PC-9 (cell line): Measurements from ENCODE around the gene RALGPS1. TPM values are rescaled to one million over a fixed set of nuclear protein-coding genes. Genes with fewer than 3 reads are reported as not detected.
A peak's percentile ranks its signal among the peaks of the same experiment; 100 is the strongest.

Source experiments
- BruUV-seq: library from RNA; stranded (reverse); fragments of 400-500 nt; replicated peaks from 2 replicates; lab custom pipeline; 2021; lab: Mats Ljungman, UMichigan
- CTCF ChIA-PET: fragments of 300-600 bp; sonication (Branson Sonifier 250); formaldehyde crosslinking; loops from one replicate; lab custom pipeline; 2022; ENCODE audit warnings: antibody characterized with exemption; lab: Charles Lee
- POLR2A ChIA-PET: fragments of 300-600 bp; sonication (Branson Sonifier 250); formaldehyde crosslinking; loops from one replicate; lab custom pipeline; 2022; ENCODE audit warnings: antibody characterized with exemption; ENCODE audit not compliant: unreplicated experiment; lab: Charles Lee
- DNase-seq, 2 experiments: peaks; one replicate each; pipeline versions ENCODE4 v3.0.0 to v3.0.0-alpha.2; 2015 to 2022; ENCODE audit warnings: mixed read lengths in 1 of 2
- H2AFZ ChIP-seq: fragments of 200-600 bp; sonication (generic); 2 replicates; pipeline ENCODE4 v1.8.1; 2017; ENCODE audit warnings: antibody characterized with exemption
- H3F3A ChIP-seq: fragments of 200-600 bp; sonication (generic); 2 replicates; pipeline ENCODE4 v1.8.1; 2017; ENCODE audit warnings: antibody characterized with exemption, mild to moderate bottlenecking, low read depth; ENCODE audit not compliant: insufficient read depth
- H3K27ac ChIP-seq: fragments of 200-600 bp; sonication (generic); 2 replicates; pipeline ENCODE4 v1.6.1; 2016; ENCODE audit warnings: mixed run types
- H3K27me3 ChIP-seq: fragments of 200-600 bp; sonication (generic); 2 replicates; pipeline ENCODE4 v1.6.1; 2016; ENCODE audit warnings: low read depth, mixed run types; ENCODE audit not compliant: insufficient read depth
- H3K36me3 ChIP-seq: fragments of 200-600 bp; sonication (generic); 2 replicates; pipeline ENCODE4 v1.6.1; 2016; ENCODE audit warnings: low read depth, mixed run types
- H3K4me1 ChIP-seq: fragments of 200-600 bp; sonication (generic); replicated peaks from 2 replicates; pipeline ENCODE4 v1.6.1; 2016; ENCODE audit warnings: mixed run types; ENCODE audit not compliant: insufficient read depth
- H3K4me2 ChIP-seq: fragments of 200-600 bp; sonication (generic); 2 replicates; pipeline ENCODE4 v1.6.1; 2017; ENCODE audit warnings: mixed run types
- H3K4me3 ChIP-seq: fragments of 200-600 bp; sonication (generic); 2 replicates; pipeline ENCODE4 v1.6.1; 2016; ENCODE audit warnings: mixed run types
- H3K79me2 ChIP-seq: fragments of 200-600 bp; sonication (generic); 2 replicates; pipeline ENCODE4 v1.6.1; 2017; ENCODE audit warnings: low read depth, mixed run types
- H3K9me2 ChIP-seq: fragments of 200-600 bp; sonication (generic); 2 replicates; pipeline ENCODE4 v1.8.1; 2017; ENCODE audit warnings: mild to moderate bottlenecking; ENCODE audit not compliant: insufficient read depth
- H3K9me3 ChIP-seq: fragments of 200-600 bp; sonication (generic); 2 replicates; pipeline ENCODE4 v1.8.1; 2016; ENCODE audit warnings: low read depth; ENCODE audit not compliant: insufficient read depth
- H4K20me1 ChIP-seq: fragments of 200-600 bp; sonication (generic); 2 replicates; pipeline ENCODE4 v1.8.1; 2017; ENCODE audit not compliant: insufficient read depth
- CTCF ChIP-seq: fragments of 200-600 bp; sonication (generic); conservative IDR thresholded peaks from 2 replicates; pipeline ENCODE4 v1.6.1; 2017; ENCODE audit warnings: mixed run types, antibody characterized with exemption, mild to moderate bottlenecking, moderate library complexity
- EZH2 ChIP-seq: fragments of 200-600 bp; sonication (generic); IDR thresholded peaks from 2 replicates; pipeline ENCODE4 v1.8.0; 2017; ENCODE audit warnings: antibody characterized with exemption, low read depth
- intact Hi-C: fragments of 100-400 bp; cut with micrococcal nuclease; formaldehyde crosslinking; loops from one replicate; pipeline ENCODE4 v1.10.0; 2022; ENCODE audit not compliant: unreplicated experiment
- total RNA-seq: library from RNA; stranded (reverse); gene quantifications from 2 replicates; pipeline ENCODE4 v1.2.3, GENCODE V29; 2021

The RALGPS1 gene
- total RNA-seq, 1 experiment from 2014 or later = 23.3 TPM

GRCh38 chr9:127204771-127205470, 290.3 kb downstream of the RALGPS1 start:
- no peaks in the 10 kb centered on the region for H3K9me2 ChIP-seq
- H3F3A ChIP-seq = peaks cover 4% of the 10 kb centered on the region; the same call in 1 of the 2 replicates
- H2AFZ ChIP-seq = no peak overlapping the region
- H3K4me2 ChIP-seq = no peak overlapping the region
- H3K4me3 ChIP-seq = no peak overlapping the region
- CTCF ChIA-PET = interaction anchor here (0.6 to 0.7 kb wide), 3 partner anchors 54 to 383 kb away, joined by 3 to 4 read pairs (median 4); partner anchors contain the start of gene RALGPS1
- BruUV-seq = no TSS peak
- H3K27me3 ChIP-seq = no peaks in the 10 kb centered on the region
- H4K20me1 ChIP-seq = no peaks in the 10 kb centered on the region
- no peaks in the 10 kb centered on the region for H3K79me2 ChIP-seq
- no peaks in the 10 kb centered on the region for H3K4me1 ChIP-seq
- no peaks in the 10 kb centered on the region for H3K9me3 ChIP-seq
- no peak overlapping the region for H3K27ac ChIP-seq
- no peaks in the 10 kb centered on the region for H3K36me3 ChIP-seq
- DNase-seq = peak in 1 of 2 experiments; percentile 51
- POLR2A ChIA-PET = interaction anchor here (0.6 to 0.7 kb wide), 4 partner anchors 10 to 517 kb away, joined by 3 to 4 read pairs (median 3); no protein-coding TSS in a partner anchor
- TF ChIP-seq EZH2 (no peak), CTCF (0 out of 2 replicates have a peak, but pooled peaks have one; percentile 34)
- intact Hi-C loops = no loop called here

- no peak overlapping the region for H3K4me3 ChIP-seq
- no peak overlapping the region for H3K4me2 ChIP-seq
- no peaks in the 10 kb centered on the region for H4K20me1 ChIP-seq
- H3K27me3 ChIP-seq = no peaks in the 10 kb centered on the region
- intact Hi-C loops = no loop called here
- H3K36me3 ChIP-seq = no peaks in the 10 kb centered on the region
- no peaks in the 10 kb centered on the region for H3K79me2 ChIP-seq
- no peaks in the 10 kb centered on the region for H3K9me3 ChIP-seq
- POLR2A ChIA-PET = interaction anchor here (0.7 kb wide), 1 partner anchor 18 kb away, joined by 3 read pairs; no protein-coding TSS in a partner anchor
- H3K4me1 ChIP-seq = no peaks in the 10 kb centered on the region
- TF ChIP-seq CTCF (no peak), EZH2 (no peak)
- H3F3A ChIP-seq = no peaks in the 10 kb centered on the region
- CTCF ChIA-PET = no interaction called here
- H3K9me2 ChIP-seq = no peaks in the 10 kb centered on the region
- no peak overlapping the region for H3K27ac ChIP-seq
- no peak for DNase-seq
- BruUV-seq = no TSS peak
- H2AFZ ChIP-seq = no peak overlapping the region
Measured at GRCh38 chr9:127205952-127206351, 291.4 kb downstream of the RALGPS1 start.

- Histone ChIP-seq H3K9me2 (no peaks in the 10 kb centered on the region), H3K36me3 (no peaks in the 10 kb centered on the region), H3K27me3 (no peaks in the 10 kb centered on the region), H4K20me1 (no peaks in the 10 kb centered on the region), H3K4me3 (no peak overlapping the region), H3K27ac (no peak overlapping the region), H3K79me2 (no peaks in the 10 kb centered on the region), H3K9me3 (no peaks in the 10 kb centered on the region), H3K4me1 (no peaks in the 10 kb centered on the region), H3K4me2 (no peak overlapping the region), H3F3A (no peaks in the 10 kb centered on the region), H2AFZ (no peak overlapping the region)
- no peak for TF ChIP-seq CTCF
- TF ChIP-seq EZH2 = no peak
- CTCF ChIA-PET = no interaction called here
- POLR2A ChIA-PET = no interaction called here
- BruUV-seq = no TSS peak
- intact Hi-C loops = no loop called here
- no peak for DNase-seq
Measured at GRCh38 chr9:127206666-127207065, 292.1 kb downstream of the RALGPS1 start.
